Upper lobe of right lung (tissue), 1 donor: Measurements from ENCODE around the gene NDUFA11. TPM values are rescaled to one million over a fixed set of nuclear protein-coding genes. Genes with fewer than 3 reads are reported as not detected.
"Not testable (repeated sequence)": the region's sequence is repeated elsewhere in the genome, so short reads cannot be mapped to it uniquely, and the experiment has no call there.

Source experiments
- ATAC-seq: fragments of 200-7000 bp; cut with Tn5 transposase; one replicate; pipeline ENCODE4 v1.9.1; 2020; ENCODE audit warnings: mild to moderate bottlenecking, moderate library complexity
- DNase-seq: peaks from one replicate; pipeline ENCODE4 v3.0.0-alpha.2; 2020
- H3K27ac ChIP-seq: fragments of 200-600 bp; one replicate; pipeline ENCODE4 v1.8.0; 2022
- H3K27me3 ChIP-seq: fragments of 200-600 bp; one replicate; pipeline ENCODE4 v1.8.0; 2022; ENCODE audit warnings: mild to moderate bottlenecking
- H3K36me3 ChIP-seq: fragments of 200-600 bp; one replicate; pipeline ENCODE4 v1.8.0; 2022
- H3K4me1 ChIP-seq: fragments of 200-600 bp; one replicate; pipeline ENCODE4 v1.8.0; 2022
- H3K4me3 ChIP-seq: fragments of 200-600 bp; one replicate; pipeline ENCODE4 v1.8.0; 2022; ENCODE audit warnings: mild to moderate bottlenecking
- H3K9me3 ChIP-seq: fragments of 200-600 bp; one replicate; pipeline ENCODE4 v1.8.0; 2022
- intact Hi-C: fragments of 100-400 bp; cut with DNase I; formaldehyde crosslinking; loops from one replicate; pipeline ENCODE4 v1.11.0; 2022
- total RNA-seq: library from RNA; stranded (reverse); fragmentation: NEBNext Ultra II Directional; extraction: Animal tissue kit (Norgen Biotek cat#: 25700); gene quantifications from one replicate; pipeline ENCODE4 v1.2.1, GENCODE V29; 2021
- TF ChIP-seq, protein P1 (sequence below): fragments of 200-600 bp; IDR thresholded peaks from one replicate; pipeline ENCODE4 v1.8.0; 2022; ENCODE audit warnings: antibody characterized with exemption
- donor health status: DM: no; HTN: yes; CAD: no; lungs with severe emphysema.

Gene NDUFA11
- total RNA-seq, 1 donor from 2014 or later: 134 TPM

DNA sequence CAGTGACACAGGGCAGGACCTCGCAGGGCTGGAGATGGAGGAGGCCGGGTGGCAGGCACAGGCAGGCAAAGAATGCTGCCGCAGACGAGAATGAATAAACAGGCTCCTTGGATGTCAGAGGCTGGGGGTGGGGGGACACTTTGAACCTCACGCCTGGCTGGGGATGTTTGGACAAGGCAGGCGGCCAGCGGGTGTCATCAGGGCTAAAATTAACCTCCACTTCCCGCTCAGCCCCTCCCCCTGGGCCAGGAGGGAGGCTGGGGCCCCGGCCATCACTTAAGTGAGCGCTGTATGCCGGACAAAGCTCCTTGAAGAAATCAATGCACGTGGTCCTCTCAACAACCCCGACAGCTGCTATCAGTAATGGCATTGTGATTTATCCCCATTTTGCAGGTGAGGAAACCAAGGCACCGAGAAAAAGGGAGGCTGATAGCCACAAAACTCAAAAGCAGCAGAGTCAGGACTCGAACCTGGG lies 22.9 kb downstream of the NDUFA11 start:
- Histone ChIP-seq H3K27ac (no peak overlapping the region), H3K4me3 (no peak overlapping the region), H3K36me3 (no peaks in the 10 kb centered on the region), H3K27me3 (no peaks in the 10 kb centered on the region), H3K4me1 (peaks cover 14% of the 10 kb centered on the region), H3K9me3 (no peaks in the 10 kb centered on the region)
- TF ChIP-seq, protein P1, sequence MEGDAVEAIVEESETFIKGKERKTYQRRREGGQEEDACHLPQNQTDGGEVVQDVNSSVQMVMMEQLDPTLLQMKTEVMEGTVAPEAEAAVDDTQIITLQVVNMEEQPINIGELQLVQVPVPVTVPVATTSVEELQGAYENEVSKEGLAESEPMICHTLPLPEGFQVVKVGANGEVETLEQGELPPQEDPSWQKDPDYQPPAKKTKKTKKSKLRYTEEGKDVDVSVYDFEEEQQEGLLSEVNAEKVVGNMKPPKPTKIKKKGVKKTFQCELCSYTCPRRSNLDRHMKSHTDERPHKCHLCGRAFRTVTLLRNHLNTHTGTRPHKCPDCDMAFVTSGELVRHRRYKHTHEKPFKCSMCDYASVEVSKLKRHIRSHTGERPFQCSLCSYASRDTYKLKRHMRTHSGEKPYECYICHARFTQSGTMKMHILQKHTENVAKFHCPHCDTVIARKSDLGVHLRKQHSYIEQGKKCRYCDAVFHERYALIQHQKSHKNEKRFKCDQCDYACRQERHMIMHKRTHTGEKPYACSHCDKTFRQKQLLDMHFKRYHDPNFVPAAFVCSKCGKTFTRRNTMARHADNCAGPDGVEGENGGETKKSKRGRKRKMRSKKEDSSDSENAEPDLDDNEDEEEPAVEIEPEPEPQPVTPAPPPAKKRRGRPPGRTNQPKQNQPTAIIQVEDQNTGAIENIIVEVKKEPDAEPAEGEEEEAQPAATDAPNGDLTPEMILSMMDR: no peak
- ATAC-seq: peak; percentile 65
- intact Hi-C loops: no loop called here
- peak; percentile 74 for DNase-seq

DNA sequence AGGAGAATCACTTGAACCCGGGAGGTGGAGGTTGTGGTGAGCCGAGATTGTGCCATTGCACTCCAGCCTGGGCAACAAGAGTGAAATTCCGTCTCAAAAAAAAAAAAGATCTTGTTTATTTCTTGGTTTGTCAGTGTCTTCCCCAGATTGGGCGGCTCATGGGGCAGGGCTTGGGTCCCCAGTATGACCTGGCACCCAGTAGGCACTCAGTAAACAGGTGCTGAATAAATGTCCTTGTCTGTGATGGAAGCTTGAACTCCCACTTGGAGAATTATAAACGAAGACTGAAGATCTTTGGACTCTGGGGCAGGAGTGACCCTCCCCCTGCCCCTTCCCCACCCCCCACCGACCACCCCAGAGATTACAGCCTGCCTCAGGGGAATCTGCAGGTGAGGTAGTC lies 23.4 kb downstream of the NDUFA11 start:
- Histone ChIP-seq H3K27ac (no peak overlapping the region), H3K36me3 (no peaks in the 10 kb centered on the region), H3K27me3 (no peaks in the 10 kb centered on the region), H3K4me3 (no peak overlapping the region), H3K4me1 (peaks cover 14% of the 10 kb centered on the region), H3K9me3 (no peaks in the 10 kb centered on the region)
- no peak for DNase-seq
- TF ChIP-seq, protein P1: no peak
- no peak for ATAC-seq
- intact Hi-C loops: no loop called here

DNA sequence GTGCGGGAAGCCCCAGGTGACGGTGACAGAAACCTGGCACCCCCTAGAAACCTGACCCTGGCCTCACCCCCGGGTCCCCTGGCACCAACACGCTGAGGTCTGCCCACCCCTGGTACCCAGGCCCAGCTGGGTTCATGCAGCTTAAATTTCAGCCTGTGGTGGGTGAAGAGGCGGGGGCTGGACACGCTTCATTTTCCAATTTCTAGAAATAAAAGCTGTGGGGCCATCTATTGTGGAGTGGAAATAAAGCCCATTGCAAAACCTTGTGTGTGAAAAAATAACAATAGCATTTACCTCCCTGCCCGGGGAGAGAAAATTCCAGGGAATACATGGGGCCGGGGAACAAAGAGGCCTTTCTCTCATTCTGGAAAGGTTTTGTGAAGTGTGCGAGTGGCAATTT lies 25.7 kb downstream of the NDUFA11 start:
- TF ChIP-seq, protein P1: no peak
- Histone ChIP-seq H3K4me1 (peaks cover 14% of the 10 kb centered on the region), H3K4me3 (no peak overlapping the region), H3K36me3 (no peaks in the 10 kb centered on the region), H3K27me3 (no peaks in the 10 kb centered on the region), H3K27ac (no peak overlapping the region), H3K9me3 (no peaks in the 10 kb centered on the region)
- no peak for ATAC-seq
- intact Hi-C loops: no loop called here
- no peak for DNase-seq

DNA sequence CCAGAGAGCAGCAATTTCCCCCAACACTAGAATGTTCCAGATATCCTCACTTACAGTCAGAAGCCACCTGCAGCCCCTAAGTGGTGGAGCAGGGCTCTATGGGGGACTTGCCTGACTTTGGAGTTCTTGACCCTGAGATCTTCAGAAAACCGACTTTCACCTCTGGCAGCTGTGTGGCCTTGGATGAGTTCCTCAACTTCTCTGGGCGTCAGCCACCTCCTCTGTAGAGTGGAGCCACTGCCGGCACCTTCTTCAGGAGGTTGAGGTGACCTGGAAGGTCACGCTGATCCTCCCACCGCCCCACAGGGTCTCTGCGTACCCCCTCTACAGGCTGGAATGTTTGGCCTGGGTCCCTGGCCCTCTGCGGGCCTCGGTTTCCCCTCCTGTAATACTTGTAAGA lies 26.2 kb downstream of the NDUFA11 start:
- H3K27me3 ChIP-seq: no peaks in the 10 kb centered on the region
- no peak for ATAC-seq

DNA sequence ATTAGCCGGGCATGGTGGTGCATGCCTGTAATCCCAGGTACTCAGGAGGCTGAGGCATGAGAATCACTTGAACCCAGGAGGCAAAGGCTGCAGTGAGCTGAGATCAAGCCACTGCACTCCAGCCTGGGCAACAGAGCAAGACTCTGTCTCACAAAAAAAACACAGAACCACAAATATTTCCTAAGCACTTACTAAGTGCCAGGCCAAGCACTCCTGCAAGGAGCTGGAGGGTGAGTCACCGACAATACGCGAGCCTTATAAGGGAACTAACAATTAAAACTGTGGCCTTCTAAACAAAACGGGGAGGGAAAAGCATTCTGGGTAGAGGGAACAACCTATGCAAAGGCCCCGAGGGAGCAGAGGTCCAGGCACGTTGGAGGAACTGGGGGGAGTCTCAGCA lies 29.1 kb downstream of the NDUFA11 start:
- peak; percentile 45 for ATAC-seq
- intact Hi-C loops, H3K27ac ChIP-seq: not testable (repeated sequence)

More for the DNA sequence above, 26.2 kb downstream of the NDUFA11 start:
- no peaks in the 10 kb centered on the region for H3K9me3 ChIP-seq
- TF ChIP-seq, protein P1: no peak
- H3K36me3 ChIP-seq: no peaks in the 10 kb centered on the region
- H3K4me1 ChIP-seq: peaks cover 14% of the 10 kb centered on the region
- H3K4me3 ChIP-seq: no peak overlapping the region
- DNase-seq: no peak
- no peak overlapping the region for H3K27ac ChIP-seq
- intact Hi-C loops: no loop called here

DNA sequence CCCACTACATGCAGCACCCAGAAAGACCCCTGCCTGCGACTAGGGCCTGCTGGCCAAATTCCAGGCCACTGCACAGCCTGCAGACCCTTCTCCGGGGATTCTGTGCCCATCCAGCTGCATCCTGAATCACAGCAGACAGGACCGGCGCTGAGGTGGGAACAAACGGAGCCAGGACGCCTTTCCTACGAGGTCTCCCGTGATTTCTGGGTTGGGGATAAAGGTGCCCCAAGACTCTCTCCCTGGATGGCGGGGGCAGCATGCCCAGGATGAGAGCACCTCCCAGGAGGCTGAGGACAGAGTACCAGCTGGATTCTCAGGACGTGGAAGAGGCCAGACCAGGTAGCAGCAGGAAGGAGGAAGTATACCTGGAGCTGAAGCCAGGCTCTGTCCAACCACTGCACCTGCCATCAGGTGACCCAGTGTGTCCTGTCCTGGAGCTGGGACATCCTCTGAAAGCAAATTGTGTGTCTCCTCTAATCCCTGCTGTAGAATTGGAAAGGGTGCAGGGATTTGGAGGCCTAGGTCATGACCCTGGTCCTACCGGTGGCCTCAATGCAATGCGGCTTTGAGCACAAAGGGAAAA lies 29.9 kb downstream of the NDUFA11 start:
- H3K9me3 ChIP-seq: no peaks in the 10 kb centered on the region
- ATAC-seq (no peak), DNase-seq (no peak)
- intact Hi-C loops: no loop called here
- TF ChIP-seq, protein P1: no peak
- no peak overlapping the region for H3K4me3 ChIP-seq
- H3K27me3 ChIP-seq: no peaks in the 10 kb centered on the region
- no peaks in the 10 kb centered on the region for H3K4me1 ChIP-seq
- no peak overlapping the region for H3K27ac ChIP-seq
- H3K36me3 ChIP-seq: no peaks in the 10 kb centered on the region

More for the DNA sequence above, 29.1 kb downstream of the NDUFA11 start:
- DNase-seq, H3K4me3 ChIP-seq, H3K27me3 ChIP-seq, H3K36me3 ChIP-seq, H3K9me3 ChIP-seq, H3K4me1 ChIP-seq: not testable (repeated sequence)
